Measurements from ENCODE around the gene ERFE. TPM values are rescaled to one million over a fixed set of nuclear protein-coding genes. Genes with fewer than 3 reads are reported as not detected.
A peak's percentile ranks its signal among the peaks of the same experiment; 100 is the strongest.

The ERFE gene
- total and polyA plus RNA-seq, 2 donors (not counting 1 experiment from before 2014, with no cell fraction given), result 0.17 TPM; not detected in 1

DNA sequence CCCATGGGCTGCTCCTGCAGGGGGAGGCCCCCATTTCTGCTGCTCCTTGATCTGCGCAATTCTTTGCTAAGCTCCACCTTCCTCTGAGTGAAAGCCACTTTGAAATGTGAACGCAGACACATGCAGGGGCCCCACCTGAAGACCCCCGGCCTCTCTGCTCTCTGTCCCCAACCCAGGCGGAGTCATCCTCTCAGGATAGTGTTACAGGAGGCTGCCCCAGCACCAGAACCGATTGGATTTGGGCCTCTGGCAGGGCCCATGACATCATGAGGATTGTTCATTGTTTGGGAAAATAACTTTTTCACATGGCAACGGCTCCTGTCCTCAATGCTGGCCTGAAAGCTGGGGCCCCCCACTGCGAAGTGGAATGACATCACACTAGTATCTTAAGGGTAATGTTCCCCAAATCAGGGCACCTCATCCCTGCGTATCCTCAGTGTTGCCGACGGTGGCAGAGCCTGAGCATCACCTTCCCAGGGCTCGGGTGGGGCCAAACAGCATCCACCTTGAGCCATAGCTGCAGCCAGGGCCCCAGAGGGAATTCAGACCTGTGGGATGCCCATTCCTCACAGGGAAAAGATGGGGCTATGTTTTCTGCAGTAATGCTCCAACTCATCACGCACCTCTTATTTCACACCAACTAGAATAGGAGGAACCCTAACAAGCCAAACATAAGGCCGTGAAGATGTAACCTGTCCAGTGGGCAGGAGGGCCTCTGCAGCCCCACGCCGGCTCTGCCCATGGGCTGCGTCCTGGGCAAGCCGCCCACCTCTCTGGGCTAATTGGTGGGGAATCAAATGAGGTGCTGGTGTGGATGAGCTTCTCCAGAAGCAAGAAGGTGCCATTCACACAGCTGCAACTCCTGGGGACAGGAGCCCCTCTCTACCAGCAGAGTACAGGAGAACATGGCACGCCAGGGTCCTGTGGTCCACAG, 2.7 kb upstream of the ERFE start:
- CTCF ChIA-PET, result no interaction called here
- 93% methylated on average over 15 of the region's 18 CpGs for WGBS (ENCODE audit: insufficient coverage)
- TF ChIP-seq EZH2 (IDR thresholded peaks at IDR 0.05; ENCODE audit: borderline replicate concordance, insufficient read depth, low read depth, low read length, poor library complexity, severe bottlenecking), result no peak
- TF ChIP-seq, protein P1, sequence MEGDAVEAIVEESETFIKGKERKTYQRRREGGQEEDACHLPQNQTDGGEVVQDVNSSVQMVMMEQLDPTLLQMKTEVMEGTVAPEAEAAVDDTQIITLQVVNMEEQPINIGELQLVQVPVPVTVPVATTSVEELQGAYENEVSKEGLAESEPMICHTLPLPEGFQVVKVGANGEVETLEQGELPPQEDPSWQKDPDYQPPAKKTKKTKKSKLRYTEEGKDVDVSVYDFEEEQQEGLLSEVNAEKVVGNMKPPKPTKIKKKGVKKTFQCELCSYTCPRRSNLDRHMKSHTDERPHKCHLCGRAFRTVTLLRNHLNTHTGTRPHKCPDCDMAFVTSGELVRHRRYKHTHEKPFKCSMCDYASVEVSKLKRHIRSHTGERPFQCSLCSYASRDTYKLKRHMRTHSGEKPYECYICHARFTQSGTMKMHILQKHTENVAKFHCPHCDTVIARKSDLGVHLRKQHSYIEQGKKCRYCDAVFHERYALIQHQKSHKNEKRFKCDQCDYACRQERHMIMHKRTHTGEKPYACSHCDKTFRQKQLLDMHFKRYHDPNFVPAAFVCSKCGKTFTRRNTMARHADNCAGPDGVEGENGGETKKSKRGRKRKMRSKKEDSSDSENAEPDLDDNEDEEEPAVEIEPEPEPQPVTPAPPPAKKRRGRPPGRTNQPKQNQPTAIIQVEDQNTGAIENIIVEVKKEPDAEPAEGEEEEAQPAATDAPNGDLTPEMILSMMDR (IDR thresholded peaks at IDR 0.05), result no peak

GRCh38 chr2:238157506-238158017, 1.2 kb upstream of the ERFE start:
- Mint-ChIP-seq H3K4me1 (peaks cover 15% of the 10 kb centered on the region), H3K9me3 (ENCODE audit: insufficient read depth) (no peaks in the 10 kb centered on the region), H3K27ac (no peak overlapping the region), H3K27me3 (peaks cover 15% of the 10 kb centered on the region), H3K4me3 (peak overlapping the region; percentile 32)
- H3K79me2 ChIP-seq (ENCODE audit: control insufficient read depth, insufficient read depth, low read length), result no peaks in the 10 kb centered on the region
- no peak overlapping the region for H3K4me2 ChIP-seq (replicated peaks; ENCODE audit: low read depth, low read length, poor library complexity, severe bottlenecking)
- intact Hi-C loops (cut with micrococcal nuclease), result no loop called here
- no peak overlapping the region for H3K9ac ChIP-seq (ENCODE audit: low read length)
- DNase-seq, result no peak
- POLR2A ChIA-PET, result no interaction called here
- peaks cover 0 to 28% (median 8%) of the 10 kb centered on the region in 4 experiments for H3K27me3 ChIP-seq (replicated peaks in 1 of 4; ENCODE audit: control extremely low read depth in 1 of 4, control insufficient read depth in 3 of 4, insufficient read depth in 4 of 4, low read length in 3 of 4)
- WGBS (ENCODE audit: insufficient coverage), result 93% methylated on average over 13 of the region's 14 CpGs
- H3K27ac ChIP-seq (ENCODE audit: low read length in 2 of 2), result no peak overlapping the region
- H2AFZ ChIP-seq (ENCODE audit: insufficient read depth, low read depth, low read length, poor library complexity, severe bottlenecking), result no peak overlapping the region
- ATAC-seq (ENCODE audit: low read depth), result no peak
- no peak overlapping the region for H3K4me3 ChIP-seq (ENCODE audit: control extremely low read depth in 1 of 5, extremely low read depth in 1 of 5, insufficient read depth in 1 of 5, low read depth in 2 of 5, low read length in 4 of 5)
- H4K20me1 ChIP-seq (ENCODE audit: control insufficient read depth, insufficient read depth, low read length, poor library complexity, severe bottlenecking), result no peaks in the 10 kb centered on the region
- peaks cover 16 to 19% of the 10 kb centered on the region in 2 donors for H3K4me1 ChIP-seq (ENCODE audit: control insufficient read depth in 2 of 2, insufficient read depth in 2 of 2, low read length in 2 of 2)
- no peak for TF ChIP-seq EZH2 (IDR thresholded peaks at IDR 0.05; ENCODE audit: borderline replicate concordance, insufficient read depth, low read depth, low read length, poor library complexity, severe bottlenecking)
- TF ChIP-seq, protein P1 (IDR thresholded peaks at IDR 0.05), result no peak
- peaks cover 0 to 28% (median 0%) of the 10 kb centered on the region in 3 donors for H3K9me3 ChIP-seq (ENCODE audit: control extremely low read depth in 1 of 3, control insufficient read depth in 2 of 3, insufficient read depth in 1 of 3, low read length in 2 of 3)
- H3K36me3 ChIP-seq (replicated peaks in 1 of 2; ENCODE audit: control extremely low read depth in 1 of 2, control insufficient read depth in 1 of 2, extremely low read depth in 1 of 2, insufficient read depth in 2 of 2, low read length in 1 of 2), result no peaks in the 10 kb centered on the region
- CTCF ChIA-PET, result no interaction called here

More for the DNA sequence above, 2.7 kb upstream of the ERFE start:
- Histone ChIP-seq H3K4me2 (replicated peaks; ENCODE audit: low read depth, low read length, poor library complexity, severe bottlenecking) (no peak overlapping the region), H3K36me3 (replicated peaks in 1 of 2; ENCODE audit: control extremely low read depth in 1 of 2, control insufficient read depth in 1 of 2, extremely low read depth in 1 of 2, insufficient read depth in 2 of 2, low read length in 1 of 2) (no peaks in the 10 kb centered on the region), H3K4me3 (ENCODE audit: control extremely low read depth in 1 of 5, extremely low read depth in 1 of 5, insufficient read depth in 1 of 5, low read depth in 2 of 5, low read length in 4 of 5) (no peak overlapping the region), H3K4me1 (ENCODE audit: control insufficient read depth in 2 of 2, insufficient read depth in 2 of 2, low read length in 2 of 2) (peaks cover 16 to 19% of the 10 kb centered on the region in 2 donors), H2AFZ (ENCODE audit: insufficient read depth, low read depth, low read length, poor library complexity, severe bottlenecking) (no peak overlapping the region), H3K9me3 (ENCODE audit: control extremely low read depth in 1 of 3, control insufficient read depth in 2 of 3, insufficient read depth in 1 of 3, low read length in 2 of 3) (peaks cover 0 to 28% (median 0%) of the 10 kb centered on the region in 3 donors), H3K9ac (ENCODE audit: low read length) (no peak overlapping the region), H3K27me3 (replicated peaks in 1 of 4; ENCODE audit: control extremely low read depth in 1 of 4, control insufficient read depth in 3 of 4, insufficient read depth in 4 of 4, low read length in 3 of 4) (peaks cover 0 to 23% (median 8%) of the 10 kb centered on the region in 4 experiments), H4K20me1 (ENCODE audit: control insufficient read depth, insufficient read depth, low read length, poor library complexity, severe bottlenecking) (no peaks in the 10 kb centered on the region), H3K27ac (ENCODE audit: low read length in 2 of 2) (no peak overlapping the region), H3K79me2 (ENCODE audit: control insufficient read depth, insufficient read depth, low read length) (no peaks in the 10 kb centered on the region)
- no peak overlapping the region for H3K27ac Mint-ChIP-seq
- no peak overlapping the region for H3K4me3 Mint-ChIP-seq
- no peak for ATAC-seq (ENCODE audit: low read depth)
- intact Hi-C loops (cut with micrococcal nuclease), result no loop called here
- H3K9me3 Mint-ChIP-seq (ENCODE audit: insufficient read depth), result no peaks in the 10 kb centered on the region
- DNase-seq, result no peak
- H3K27me3 Mint-ChIP-seq, result peaks cover 14% of the 10 kb centered on the region
- POLR2A ChIA-PET, result no interaction called here
- H3K4me1 Mint-ChIP-seq, result peaks cover 15% of the 10 kb centered on the region

Data from B cell (primary cell).